Neural cell (in vitro differentiated cells): ENCODE measurements around the gene S100A13. TPM values are rescaled to one million over a fixed set of nuclear protein-coding genes. Genes with fewer than 3 reads are reported as not detected.

Source experiments
- H2AFZ ChIP-seq: fragments of 200-600, 300-800 bp; sonication (generic), shearing (Covaris generic); 2 replicates; pipeline ENCODE4 v1.6.0; 2014; ENCODE audit warnings: low read depth, mild to moderate bottlenecking, antibody characterized with exemption, low read length, moderate library complexity
- H3F3A ChIP-seq: fragments of 200-600 bp; shearing (Covaris generic); 2 replicates; pipeline ENCODE4 v1.6.1; 2016; ENCODE audit warnings: mild to moderate bottlenecking, moderate library complexity, mixed read lengths, antibody characterized with exemption, low read length; ENCODE audit not compliant: insufficient read depth, poor library complexity, severe bottlenecking
- H3K27ac ChIP-seq: fragments of 200-600, 300-800 bp; sonication (generic), shearing (Covaris generic); 2 replicates; pipeline ENCODE4 v1.5.1; 2014; ENCODE audit warnings: mild to moderate bottlenecking, low read length, moderate library complexity
- H3K27me3 ChIP-seq: fragments of 300-800, 200-600 bp; sonication (generic), shearing (Covaris generic); 2 replicates; pipeline ENCODE4 v1.6.0; 2014; ENCODE audit warnings: mild to moderate bottlenecking, low read depth, low read length, moderate library complexity; ENCODE audit not compliant: insufficient read depth
- H3K36me3 ChIP-seq: fragments of 300-800, 200-600 bp; sonication (generic), shearing (Covaris generic); 2 replicates; pipeline ENCODE4 v1.5.1; 2014; ENCODE audit warnings: mild to moderate bottlenecking, antibody characterized with exemption, low read length, moderate library complexity; ENCODE audit not compliant: insufficient read depth
- H3K4me2 ChIP-seq: fragments of 300-800, 200-600 bp; sonication (generic), shearing (Covaris generic); 2 replicates; pipeline ENCODE4 v1.6.0; 2014; ENCODE audit warnings: mild to moderate bottlenecking, low read length
- H3K4me3 ChIP-seq: fragments of 300-800, 200-600 bp; sonication (generic), shearing (Covaris generic); 2 replicates; pipeline ENCODE4 v1.5.1; 2014; ENCODE audit warnings: mild to moderate bottlenecking, low read length, moderate library complexity
- H3K79me2 ChIP-seq: fragments of 200-600 bp; shearing (Covaris generic); replicated peaks from 2 replicates; pipeline ENCODE4 v1.6.0; 2014; ENCODE audit warnings: mild to moderate bottlenecking, low read length, moderate library complexity; ENCODE audit not compliant: insufficient read depth
- H3K9ac ChIP-seq: fragments of 300-800, 200-600 bp; sonication (generic), shearing (Covaris generic); 2 replicates; pipeline ENCODE4 v1.6.1; 2016; ENCODE audit warnings: mild to moderate bottlenecking, low read length, mixed read lengths
- H3K9me2 ChIP-seq: fragments of 200-600 bp; shearing (Covaris generic); 2 replicates; pipeline ENCODE4 v1.6.1; 2016; ENCODE audit warnings: mild to moderate bottlenecking, low read length, mixed read lengths; ENCODE audit not compliant: insufficient read depth
- H3K9me3 ChIP-seq: fragments of 200-600, 300-800 bp; sonication (generic), shearing (Covaris generic); 2 replicates; pipeline ENCODE4 v1.6.1; 2016; ENCODE audit warnings: mild to moderate bottlenecking, mixed run types, low read length, moderate library complexity, mixed read lengths
- H4K20me1 ChIP-seq: fragments of 200-600 bp; shearing (Covaris generic); 2 replicates; pipeline ENCODE4 v1.6.1; 2016; ENCODE audit warnings: mild to moderate bottlenecking, mixed run types; ENCODE audit not compliant: insufficient read depth
- CTCF ChIP-seq: fragments of 450-650 bp; IDR thresholded peaks from 2 replicates; pipeline ENCODE4 v1.5.1; 2014; ENCODE audit warnings: antibody characterized with exemption, mild to moderate bottlenecking, moderate library complexity; ENCODE audit not compliant: poor library complexity, severe bottlenecking
- EP300 ChIP-seq: fragments of 450-650 bp; conservative IDR thresholded peaks from 2 replicates; pipeline ENCODE4 v1.6.1; 2014; ENCODE audit warnings: antibody characterized with exemption, mild to moderate bottlenecking, moderate library complexity; ENCODE audit not compliant: poor library complexity, severe bottlenecking
- EZH2 ChIP-seq: fragments of 200-600, 300-800 bp; shearing (Covaris generic), sonication (generic); IDR thresholded peaks from 2 replicates; pipeline ENCODE4 v1.6.1; 2014; ENCODE audit warnings: antibody characterized with exemption, low read length, borderline replicate concordance, mild to moderate bottlenecking; ENCODE audit not compliant: insufficient read depth, poor library complexity, severe bottlenecking
- MXI1 ChIP-seq: fragments of 450-650 bp; conservative IDR thresholded peaks from 2 replicates; pipeline ENCODE4 v1.6.1; 2014; ENCODE audit warnings: antibody characterized with exemption, mild to moderate bottlenecking; ENCODE audit not compliant: poor library complexity, severe bottlenecking
- POLR2AphosphoS5 ChIP-seq: IDR thresholded peaks from 2 replicates; pipeline ENCODE4 v1.6.1; 2012
- RAD21 ChIP-seq: fragments of 450-650 bp; conservative IDR thresholded peaks from 2 replicates; pipeline ENCODE4 v1.6.1; 2014; ENCODE audit warnings: antibody characterized with exemption, mild to moderate bottlenecking, moderate library complexity
- REST ChIP-seq: IDR thresholded peaks from 2 replicates; pipeline ENCODE4 v1.6.1; 2012; ENCODE audit warnings: borderline replicate concordance
- SMC3 ChIP-seq: fragments of 450-650 bp; conservative IDR thresholded peaks from 2 replicates; pipeline ENCODE4 v1.6.1; 2014; ENCODE audit warnings: antibody characterized with exemption, mild to moderate bottlenecking, moderate library complexity; ENCODE audit not compliant: poor library complexity
- TAF1 ChIP-seq: IDR thresholded peaks from 2 replicates; pipeline ENCODE4 v1.6.1; 2012; ENCODE audit warnings: low read depth
- polyA plus RNA-seq: library from polyadenylated mRNA; depleted of rRNA; stranded (reverse); fragments of >200 nt; gene quantifications from 2 replicates; pipeline ENCODE4 v1.2.3, GENCODE V29; 2014

The S100A13 gene
- polyA plus RNA-seq, 1 donor from 2014 or later = 2.1 TPM

GRCh38 chr1:153647346-153647714 is 20.0 kb upstream of the S100A13 start:
- H3K27ac ChIP-seq = no peak overlapping the region

GRCh38 chr1:153646672-153647345 is 19.5 kb upstream of the S100A13 start:
- no peaks in the 10 kb centered on the region for H3K79me2 ChIP-seq
- H3F3A ChIP-seq = no peaks in the 10 kb centered on the region
- H3K4me2 ChIP-seq = no peak overlapping the region
- no peak overlapping the region for H3K27ac ChIP-seq
- H3K9ac ChIP-seq = no peak overlapping the region
- no peak overlapping the region for H3K4me3 ChIP-seq
- TF ChIP-seq POLR2AphosphoS5 (no peak), EZH2 (no peak), TAF1 (no peak), REST (no peak), SMC3 (no peak), MXI1 (no peak), EP300 (no peak)
- H3K9me3 ChIP-seq = no peaks in the 10 kb centered on the region
- H4K20me1 ChIP-seq = no peaks in the 10 kb centered on the region
- H3K36me3 ChIP-seq = no peaks in the 10 kb centered on the region
- no peaks in the 10 kb centered on the region for H3K9me2 ChIP-seq
- no peaks in the 10 kb centered on the region for H3K27me3 ChIP-seq
- H2AFZ ChIP-seq = no peak overlapping the region

More at GRCh38 chr1:153647346-153647714, 20.0 kb upstream of the S100A13 start:
- H3K4me3 ChIP-seq = no peak overlapping the region
- H3K4me2 ChIP-seq = no peak overlapping the region
- H3K36me3 ChIP-seq = no peaks in the 10 kb centered on the region
- no peak overlapping the region for H3K9ac ChIP-seq
- no peaks in the 10 kb centered on the region for H4K20me1 ChIP-seq
- no peak overlapping the region for H2AFZ ChIP-seq
- H3F3A ChIP-seq = no peaks in the 10 kb centered on the region
- H3K27me3 ChIP-seq = no peaks in the 10 kb centered on the region
- no peaks in the 10 kb centered on the region for H3K9me3 ChIP-seq
- no peaks in the 10 kb centered on the region for H3K79me2 ChIP-seq
- TF ChIP-seq EP300 = no peak
- TF ChIP-seq SMC3 = no peak
- TF ChIP-seq MXI1 = no peak
- no peak for TF ChIP-seq EZH2
- no peak for TF ChIP-seq RAD21
- no peak for TF ChIP-seq POLR2AphosphoS5
- TF ChIP-seq REST = no peak
- no peak for TF ChIP-seq TAF1
- no peak for TF ChIP-seq CTCF
- H3K9me2 ChIP-seq = no peaks in the 10 kb centered on the region
